ENCODE results near the gene HHLA2. TPM values are rescaled to one million over a fixed set of nuclear protein-coding genes. Genes with fewer than 3 reads are reported as not detected.

The HHLA2 gene
- total RNA-seq, 1 experiment from 2014 or later: 5.8 TPM

DNA sequence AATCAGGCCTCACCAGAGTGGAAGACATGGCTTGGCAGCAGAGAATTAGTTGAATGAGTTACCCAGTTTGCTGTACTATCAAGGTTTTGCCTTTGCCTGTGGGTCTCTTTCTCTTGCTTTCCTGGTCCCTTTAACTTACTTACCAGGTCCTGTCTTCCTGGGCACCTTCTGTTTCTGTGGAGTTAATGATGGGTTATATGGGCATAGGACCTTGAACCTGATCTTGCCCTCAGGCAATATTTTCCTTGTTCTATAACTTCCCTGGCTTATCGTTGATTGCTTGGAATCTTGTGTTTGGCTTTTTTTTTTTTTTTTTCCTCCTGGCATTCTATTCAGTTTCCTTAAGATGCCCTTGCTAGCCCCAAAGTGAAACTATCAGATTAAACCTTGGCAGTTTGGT is 106.8 kb downstream of the HHLA2 start:
- CTCF ChIA-PET: no interaction called here
- DNase-seq: no peak
- no peak overlapping the region for H3K4me3 Mint-ChIP-seq (ENCODE audit: low read depth, unreplicated experiment)
- H3K36me3 Mint-ChIP-seq (ENCODE audit: insufficient read depth, unreplicated experiment): no peaks in the 10 kb centered on the region
- H3K27me3 Mint-ChIP-seq (ENCODE audit: unreplicated experiment): no peaks in the 10 kb centered on the region
- peaks cover 3% of the 10 kb centered on the region for H3K9me3 Mint-ChIP-seq (ENCODE audit: low read depth, unreplicated experiment)
- H3K27ac Mint-ChIP-seq (ENCODE audit: unreplicated experiment): no peak overlapping the region
- H3K4me1 Mint-ChIP-seq (ENCODE audit: low read depth, unreplicated experiment): peaks cover 5% of the 10 kb centered on the region
- BruUV-seq (replicated peaks): no TSS peak
- no peak for TF ChIP-seq CTCF (IDR thresholded peaks at IDR 0.05; ENCODE audit: unreplicated experiment)
- intact Hi-C loops (cut with micrococcal nuclease; ENCODE audit: unreplicated experiment): loop anchor here (10.0 kb wide), 2 partner anchors 178 to 468 kb away; partner anchors contain the start of gene IFT57

DNA sequence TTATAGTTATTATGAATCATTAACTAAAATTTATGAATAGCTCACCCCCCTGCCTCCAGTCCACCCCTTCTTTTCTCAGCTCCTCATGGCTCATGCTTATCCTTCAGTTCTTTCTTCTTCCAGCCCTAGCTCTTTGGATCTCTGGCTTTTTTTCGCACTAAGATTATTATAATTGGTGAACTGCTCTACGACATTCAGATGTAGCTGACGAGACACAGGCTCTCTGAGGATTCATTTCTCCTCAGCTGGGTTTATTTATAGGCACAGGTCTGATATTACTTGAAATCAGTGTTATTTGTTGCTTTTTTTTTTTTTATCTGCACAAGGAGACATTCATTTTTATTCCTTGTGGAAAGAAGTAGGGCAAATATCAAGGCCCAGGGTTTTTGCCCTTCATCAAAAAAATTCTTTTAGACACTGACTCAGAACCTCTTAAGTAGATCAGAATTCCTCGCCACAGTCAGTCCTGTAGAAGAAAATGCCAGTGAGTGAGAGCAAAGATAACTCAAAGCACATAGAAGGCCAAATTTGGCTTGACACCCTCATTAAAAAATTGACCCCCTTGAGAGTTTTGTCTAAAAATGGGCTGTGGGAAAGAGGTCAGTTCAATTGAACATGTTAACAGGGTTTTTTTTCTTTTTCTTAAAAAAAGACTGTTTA is 107.5 kb downstream of the HHLA2 start:
- intact Hi-C loops (cut with micrococcal nuclease; ENCODE audit: unreplicated experiment): loop anchor here (10.0 kb wide), 2 partner anchors 179 to 469 kb away; partner anchors contain the start of gene IFT57
- H3K36me3 Mint-ChIP-seq (ENCODE audit: insufficient read depth, unreplicated experiment): no peaks in the 10 kb centered on the region
- no peak for DNase-seq
- no peak overlapping the region for H3K27ac Mint-ChIP-seq (ENCODE audit: unreplicated experiment)
- no peak overlapping the region for H3K4me3 Mint-ChIP-seq (ENCODE audit: low read depth, unreplicated experiment)
- TF ChIP-seq CTCF (IDR thresholded peaks at IDR 0.05; ENCODE audit: unreplicated experiment): no peak
- BruUV-seq (replicated peaks): no TSS peak
- no peaks in the 10 kb centered on the region for H3K27me3 Mint-ChIP-seq (ENCODE audit: unreplicated experiment)
- CTCF ChIA-PET: interaction anchor here (0.5 kb wide), 1 partner anchor 175 kb away, joined by 5 read pairs; no protein-coding TSS in a partner anchor
- peaks cover 3% of the 10 kb centered on the region for H3K9me3 Mint-ChIP-seq (ENCODE audit: low read depth, unreplicated experiment)
- peaks cover 5% of the 10 kb centered on the region for H3K4me1 Mint-ChIP-seq (ENCODE audit: low read depth, unreplicated experiment)

- Mint-ChIP-seq H3K27ac (ENCODE audit: unreplicated experiment) (no peak overlapping the region), H3K36me3 (ENCODE audit: insufficient read depth, unreplicated experiment) (no peaks in the 10 kb centered on the region), H3K27me3 (ENCODE audit: unreplicated experiment) (no peaks in the 10 kb centered on the region), H3K4me3 (ENCODE audit: low read depth, unreplicated experiment) (no peak overlapping the region), H3K9me3 (ENCODE audit: low read depth, unreplicated experiment) (peaks cover 3% of the 10 kb centered on the region), H3K4me1 (ENCODE audit: low read depth, unreplicated experiment) (peaks cover 5% of the 10 kb centered on the region)
- CTCF ChIA-PET: interaction anchor here (0.5 to 0.6 kb wide), 2 partner anchors 176 to 335 kb away, joined by 3 to 5 read pairs; no protein-coding TSS in a partner anchor
- intact Hi-C loops (cut with micrococcal nuclease; ENCODE audit: unreplicated experiment): loop anchor here (10.0 kb wide), 2 partner anchors 180 to 470 kb away; partner anchors contain the start of gene IFT57
- DNase-seq: no peak
- no peak for TF ChIP-seq CTCF (IDR thresholded peaks at IDR 0.05; ENCODE audit: unreplicated experiment)
- no TSS peak for BruUV-seq (replicated peaks)
Observed at GRCh38 chr3:108404368-108404767, 108.0 kb downstream of the HHLA2 start.

DNA sequence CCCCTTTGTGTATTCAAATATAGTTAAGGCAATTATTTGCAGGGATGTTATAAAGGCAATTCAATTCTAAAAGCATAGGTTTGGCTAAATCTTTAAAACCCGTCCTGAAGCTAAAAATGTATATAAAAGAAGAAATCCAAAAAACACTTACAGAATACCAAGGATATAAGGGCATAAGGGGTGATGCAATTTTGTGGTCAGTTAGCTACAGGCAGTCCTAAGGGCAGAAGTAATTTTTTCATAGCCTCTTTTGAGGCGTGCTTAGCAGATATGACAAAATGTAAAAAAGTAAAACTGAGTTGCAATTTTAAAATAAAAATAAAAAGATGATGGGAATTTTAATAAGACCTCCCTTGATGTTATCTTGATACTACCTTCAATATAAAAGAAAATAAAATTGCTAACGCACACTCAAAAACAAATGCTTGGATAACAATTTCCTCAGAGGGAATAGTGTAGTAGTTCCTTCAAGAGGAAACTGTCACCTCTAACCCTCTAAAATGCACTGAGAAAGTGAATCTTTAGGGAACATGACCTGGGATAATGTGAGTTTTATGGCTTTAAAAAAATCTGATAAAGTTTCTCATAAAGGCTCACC is 109.8 kb downstream of the HHLA2 start:
- CTCF ChIA-PET: no interaction called here
- no peak overlapping the region for H3K4me3 Mint-ChIP-seq (ENCODE audit: low read depth, unreplicated experiment)
- no peak for TF ChIP-seq CTCF (IDR thresholded peaks at IDR 0.05; ENCODE audit: unreplicated experiment)

More for the DNA sequence above, 109.8 kb downstream of the HHLA2 start:
- intact Hi-C loops (cut with micrococcal nuclease; ENCODE audit: unreplicated experiment): loop anchor here (10.0 kb wide), 2 partner anchors 181 to 471 kb away; partner anchors contain the start of gene IFT57
- Mint-ChIP-seq H3K9me3 (ENCODE audit: low read depth, unreplicated experiment) (no peaks in the 10 kb centered on the region), H3K4me1 (ENCODE audit: low read depth, unreplicated experiment) (peaks cover 5% of the 10 kb centered on the region), H3K36me3 (ENCODE audit: insufficient read depth, unreplicated experiment) (no peaks in the 10 kb centered on the region), H3K27me3 (ENCODE audit: unreplicated experiment) (no peaks in the 10 kb centered on the region), H3K27ac (ENCODE audit: unreplicated experiment) (no peak overlapping the region)
- no TSS peak for BruUV-seq (replicated peaks)
- no peak for DNase-seq

All from Calu3 (cell line).